Esophagus squamous epithelium (tissue), 5 donors: ENCODE results near the gene JAK3. TPM values are rescaled to one million over a fixed set of nuclear protein-coding genes. Genes with fewer than 3 reads are reported as not detected.

Experiments used
- DNase-seq: peaks from one replicate; lab custom pipeline; 2025; lab: John Stamatoyannopoulos, UW
- H3K27ac ChIP-seq, 4 donors: fragments of 200-600 bp; sonication (generic); one replicate each; pipeline ENCODE4 v1.5.1; 2016 to 2019; ENCODE audit warnings: mild to moderate bottlenecking in 1 of 4
- H3K27me3 ChIP-seq, 4 donors: fragments of 200-600 bp; sonication (generic); 1 replicate in 3 of 4; 2 replicates in 1 of 4; pipeline versions ENCODE4 v1.5.1 to v1.6.0; 2017 to 2021; ENCODE audit warnings: antibody characterized with exemption in 1 of 4
- H3K36me3 ChIP-seq, 3 donors: fragments of 200-600 bp; sonication (generic); one replicate each; pipeline ENCODE4 v1.5.1; 2016 to 2019
- H3K4me1 ChIP-seq, 3 donors: fragments of 200-600 bp; sonication (generic); one replicate each; pipeline ENCODE4 v1.5.1; 2017 to 2019
- H3K4me3 ChIP-seq, 4 donors: fragments of 200-600 bp; sonication (generic); 1 replicate in 3 of 4; 2 replicates in 1 of 4; pipeline ENCODE4 v1.5.1; 2016 to 2019; ENCODE audit warnings: mild to moderate bottlenecking in 2 of 4, moderate library complexity in 1 of 4
- H3K9me3 ChIP-seq, 3 donors: fragments of 200-600 bp; sonication (generic); one replicate each; pipeline ENCODE4 v1.5.1; 2016 to 2019
- POLR2A ChIP-seq, 4 donors: fragments of 450-650 bp; IDR thresholded peaks; one replicate each; pipeline ENCODE4 v1.6.1; 2017; ENCODE audit warnings: antibody characterized with exemption in 4 of 4, mild to moderate bottlenecking in 4 of 4, moderate library complexity in 3 of 4
- WGBS, 2 donors: methylation state at CpG; one replicate each; pipeline ENCODE4 v1.1.5; 2018; 5-methylcytosine and 5-hydroxymethylcytosine counted together
- intact Hi-C: fragments of 100-400 bp; cut with DNase I; formaldehyde crosslinking; loops from one replicate; pipeline ENCODE4 v1.15.0; 2022
- total RNA-seq, 4 donors: library from RNA; depleted of rRNA; stranded (reverse); fragments of >200 nt; gene quantifications; one replicate each; pipeline ENCODE4 v1.1.0, GENCODE V29; 2016
- TF ChIP-seq, protein P1 (sequence below), 6 experiments: fragments of 450-650 bp in 4 of 6; fragments of 200-600 bp in 2 of 6; sonication (generic) in 2 of 6; IDR thresholded peaks; one replicate each; pipeline ENCODE4 v1.5.1; 2016 to 2019; ENCODE audit warnings: antibody characterized with exemption in 6 of 6, mild to moderate bottlenecking in 4 of 6, moderate library complexity in 4 of 6
- donor health status: DM: yes; HTN: yes; CAD: no.

Gene JAK3
- total RNA-seq, 4 donors from 2014 or later = 0.87 to 6.5 (median 4.6) TPM

DNA sequence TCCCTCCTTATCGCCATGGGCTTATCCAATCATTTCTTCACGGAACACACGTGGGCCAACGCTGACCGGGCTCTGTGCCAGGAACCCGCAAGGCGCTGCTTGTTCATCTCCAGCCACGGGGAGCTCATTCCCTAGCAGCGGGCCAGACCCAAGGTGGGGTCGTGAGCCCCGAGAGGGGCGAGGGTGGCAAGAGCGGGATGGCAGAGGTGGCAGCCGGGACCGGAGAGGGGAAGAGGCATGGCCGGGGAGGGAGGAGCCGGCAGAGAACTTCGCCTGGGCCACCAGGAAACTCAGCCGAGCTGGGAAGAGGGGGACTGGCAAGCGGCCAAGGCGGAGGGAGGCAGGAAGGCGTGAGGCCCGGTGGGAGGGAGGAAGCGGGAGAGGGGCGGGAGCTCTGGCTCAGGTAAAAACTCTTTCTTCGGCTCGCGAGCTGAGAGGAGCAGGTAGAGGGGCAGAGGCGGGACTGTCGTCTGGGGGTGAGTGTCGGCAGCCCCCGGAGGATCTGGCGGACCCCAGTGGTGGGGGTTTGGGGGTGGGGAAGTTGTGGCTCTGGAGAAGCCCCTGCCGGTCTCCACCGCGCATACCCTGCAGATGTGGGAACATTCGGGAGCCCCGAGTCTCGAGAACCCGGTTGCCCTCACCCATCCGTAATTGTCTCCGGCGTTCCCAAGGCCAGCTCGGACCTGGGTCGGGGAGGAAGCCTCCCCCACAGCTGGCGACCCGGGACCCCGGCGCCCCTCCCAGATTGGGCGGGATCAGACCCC, 52.9 kb downstream of the JAK3 start, which contains the start of gene B3GNT3:
Gene B3GNT3 (plus strand): TSS at position 408 of the 764 bp plus-strand sequence. CDS start 12,670 bp downstream, outside the sequence.
- intact Hi-C loops = no loop called here
- peak within 1 kb of the TSS; percentile 20 to 55 (median 28) for H3K4me3 ChIP-seq
- H3K27me3 ChIP-seq = peaks cover 0 to 66% (median 13%) of the 10 kb centered on the region in 4 donors
- WGBS, 2 donors = 1 to 4% methylated on average over 22 to 25 of the region's 50 CpGs
- no peaks in the 10 kb centered on the region for H3K36me3 ChIP-seq
- H3K27ac ChIP-seq = peak within 1 kb of the TSS; percentile 54 to 70 (median 67)
- peaks cover 5 to 65% (median 42%) of the 10 kb centered on the region in 3 donors for H3K4me1 ChIP-seq
- TF ChIP-seq, protein P1, sequence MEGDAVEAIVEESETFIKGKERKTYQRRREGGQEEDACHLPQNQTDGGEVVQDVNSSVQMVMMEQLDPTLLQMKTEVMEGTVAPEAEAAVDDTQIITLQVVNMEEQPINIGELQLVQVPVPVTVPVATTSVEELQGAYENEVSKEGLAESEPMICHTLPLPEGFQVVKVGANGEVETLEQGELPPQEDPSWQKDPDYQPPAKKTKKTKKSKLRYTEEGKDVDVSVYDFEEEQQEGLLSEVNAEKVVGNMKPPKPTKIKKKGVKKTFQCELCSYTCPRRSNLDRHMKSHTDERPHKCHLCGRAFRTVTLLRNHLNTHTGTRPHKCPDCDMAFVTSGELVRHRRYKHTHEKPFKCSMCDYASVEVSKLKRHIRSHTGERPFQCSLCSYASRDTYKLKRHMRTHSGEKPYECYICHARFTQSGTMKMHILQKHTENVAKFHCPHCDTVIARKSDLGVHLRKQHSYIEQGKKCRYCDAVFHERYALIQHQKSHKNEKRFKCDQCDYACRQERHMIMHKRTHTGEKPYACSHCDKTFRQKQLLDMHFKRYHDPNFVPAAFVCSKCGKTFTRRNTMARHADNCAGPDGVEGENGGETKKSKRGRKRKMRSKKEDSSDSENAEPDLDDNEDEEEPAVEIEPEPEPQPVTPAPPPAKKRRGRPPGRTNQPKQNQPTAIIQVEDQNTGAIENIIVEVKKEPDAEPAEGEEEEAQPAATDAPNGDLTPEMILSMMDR (IDR thresholded peaks at IDR 0.05) = no peak
- TF ChIP-seq POLR2A (IDR thresholded peaks at IDR 0.05) = no peak
- H3K9me3 ChIP-seq = no peaks in the 10 kb centered on the region
- no peak for DNase-seq

DNA sequence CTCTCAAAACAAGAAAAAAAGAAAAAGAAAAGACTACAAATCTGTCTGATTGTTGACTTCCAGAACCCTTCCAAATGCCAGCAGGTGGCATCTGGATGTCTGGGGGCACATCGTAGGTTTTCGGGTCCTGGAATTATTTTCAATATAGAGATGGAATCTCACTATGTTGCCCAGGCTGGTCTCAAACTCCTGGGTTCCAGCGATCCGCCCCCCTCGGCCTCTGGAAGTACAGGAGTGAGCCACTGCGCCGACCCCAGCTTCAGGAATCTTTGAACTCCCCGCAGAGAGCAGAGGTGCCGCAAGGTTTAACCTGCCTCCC, 53.4 kb downstream of the JAK3 start:
- no peaks in the 10 kb centered on the region for H3K36me3 ChIP-seq
- H3K27ac ChIP-seq = peak overlapping the region in 3 of 4 donors; percentile 64 to 70 (median 70)
- intact Hi-C loops = no loop called here
- H3K4me3 ChIP-seq = peak overlapping the region in 3 of 4 donors; percentile 20 to 55 (median 36)
- no peaks in the 10 kb centered on the region for H3K9me3 ChIP-seq
- no peak for TF ChIP-seq POLR2A (IDR thresholded peaks at IDR 0.05)
- TF ChIP-seq, protein P1 (IDR thresholded peaks at IDR 0.05) = no peak
- no peak for DNase-seq
- H3K4me1 ChIP-seq = peaks cover 5 to 70% (median 42%) of the 10 kb centered on the region in 3 donors
- H3K27me3 ChIP-seq = peaks cover 0 to 62% (median 13%) of the 10 kb centered on the region in 4 donors
- 21 to 47% methylated on average over 5 to 9 of the region's 9 CpGs for whole genome bisulfite sequencing, 2 donors

DNA sequence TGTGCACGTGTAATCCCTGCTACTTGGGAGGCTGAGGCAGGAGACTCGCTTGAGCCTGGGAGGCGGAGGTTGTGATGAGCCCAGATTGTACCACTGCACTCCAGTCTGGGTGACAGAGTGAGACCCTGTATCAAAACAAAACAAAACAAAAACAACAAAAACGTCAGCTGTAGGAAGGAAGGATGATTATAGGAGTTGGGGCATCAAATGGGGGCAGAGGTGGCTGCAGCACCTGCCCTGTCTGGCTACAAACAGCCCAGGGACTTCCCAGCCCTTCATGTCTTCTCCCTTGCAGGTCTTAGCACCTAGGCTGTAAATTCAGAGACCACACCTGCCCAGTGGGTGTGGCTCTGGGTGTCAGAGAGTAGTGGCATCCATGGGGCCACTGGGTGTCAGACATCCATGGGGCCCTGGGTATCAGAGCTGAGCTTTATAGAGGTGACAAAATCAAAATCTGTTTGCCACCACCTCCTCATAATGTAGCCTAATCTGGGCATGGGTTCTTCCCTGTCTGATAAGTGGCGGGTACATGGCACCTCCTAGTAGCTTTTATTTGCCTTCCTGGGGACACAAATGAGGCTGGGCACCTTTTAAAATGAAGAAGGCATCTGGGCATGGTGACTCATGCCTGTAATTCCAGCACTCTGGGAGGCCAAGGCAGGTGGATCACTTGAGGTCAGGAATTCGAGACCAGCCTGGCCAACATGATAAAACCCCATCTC, 57.6 kb downstream of the JAK3 start:
- Histone ChIP-seq H3K36me3 (no peaks in the 10 kb centered on the region), H3K9me3 (no peaks in the 10 kb centered on the region), H3K27me3 (peaks cover 0 to 28% (median 7%) of the 10 kb centered on the region in 4 donors), H3K27ac (peak overlapping the region; percentile 39 to 82 (median 52)), H3K4me3 (no peak overlapping the region), H3K4me1 (peaks cover 5 to 42% (median 21%) of the 10 kb centered on the region in 3 donors)
- TF ChIP-seq, protein P1 (IDR thresholded peaks at IDR 0.05) = no peak
- TF ChIP-seq POLR2A (IDR thresholded peaks at IDR 0.05) = no peak
- no peak for DNase-seq
- 64 to 69% methylated on average over 5 of the region's 6 CpGs for WGBS, 2 donors
- intact Hi-C loops = no loop called here

DNA sequence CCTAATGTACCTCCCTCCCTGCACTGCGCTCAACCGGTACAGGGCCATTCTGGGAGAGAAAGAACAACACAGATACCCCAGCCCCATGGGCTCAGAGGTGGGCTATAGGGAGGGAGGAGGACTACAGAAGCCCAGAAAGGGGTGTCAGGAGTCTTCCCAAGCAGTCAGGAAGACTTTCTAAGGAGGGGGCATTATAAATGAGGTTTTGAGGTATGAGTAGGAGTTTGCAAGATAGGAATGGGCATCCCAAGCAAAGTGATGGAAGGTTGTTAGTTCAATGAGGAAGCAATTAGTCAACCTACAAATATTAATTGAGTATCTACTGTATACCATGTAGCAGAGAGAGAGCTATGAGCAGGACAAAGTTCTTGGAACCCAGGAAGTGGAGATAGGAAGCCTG, 59.1 kb downstream of the JAK3 start:
- no peak for TF ChIP-seq POLR2A (IDR thresholded peaks at IDR 0.05)
- intact Hi-C loops = no loop called here
- DNase-seq = no peak

DNA sequence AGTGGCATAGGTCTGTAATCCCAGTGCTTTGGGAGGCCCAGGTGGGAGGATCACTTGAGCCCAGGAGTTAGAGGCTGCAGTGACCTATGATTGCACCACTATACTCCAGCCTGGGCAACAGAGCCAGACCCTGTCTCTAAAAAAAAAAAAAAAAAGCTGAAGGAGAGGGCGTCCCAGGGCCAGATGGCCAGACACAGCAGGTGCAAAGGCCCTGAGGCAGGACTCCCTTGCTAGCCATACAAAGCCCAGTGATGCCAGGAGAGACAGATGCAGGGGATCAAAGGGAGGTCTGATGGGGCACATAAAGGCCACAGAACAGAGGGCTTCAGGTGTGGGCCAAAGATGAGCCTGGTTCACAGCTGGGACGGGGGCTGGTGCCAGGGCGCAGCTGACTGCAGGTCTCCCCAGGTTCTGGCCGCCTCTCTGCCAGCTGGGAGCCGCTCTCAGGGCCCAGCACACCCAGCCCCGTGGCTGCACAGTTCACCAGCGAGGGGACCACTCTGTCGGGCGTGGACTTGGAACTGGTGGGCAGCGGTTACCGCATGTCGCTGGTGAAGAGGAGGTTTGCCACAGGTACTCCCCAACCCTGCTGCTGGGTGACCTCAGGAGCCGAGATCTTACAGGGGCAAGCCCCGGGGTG, 60.4 kb downstream of the JAK3 start:
- no peak for DNase-seq
- TF ChIP-seq POLR2A (IDR thresholded peaks at IDR 0.05) = no peak
- TF ChIP-seq, protein P1 (IDR thresholded peaks at IDR 0.05) = no peak
- WGBS, 2 donors = 98 to 100% methylated on average over 1 to 5 of the region's 14 CpGs

More for the DNA sequence above, 59.1 kb downstream of the JAK3 start:
- WGBS, 2 donors = 100% methylated on average over 2 of the region's 2 CpGs; no CpG with 5 or more reads in 1 of the 2 donors
- peaks cover 5 to 31% (median 14%) of the 10 kb centered on the region in 3 donors for H3K4me1 ChIP-seq
- peak overlapping the region in 1 of 4 donors; percentile 4 for H3K27ac ChIP-seq
- H3K27me3 ChIP-seq = peaks cover 0 to 17% (median 0%) of the 10 kb centered on the region in 4 donors
- H3K9me3 ChIP-seq = no peaks in the 10 kb centered on the region
- H3K4me3 ChIP-seq = no peak overlapping the region
- H3K36me3 ChIP-seq = no peaks in the 10 kb centered on the region

More for the DNA sequence above, 60.4 kb downstream of the JAK3 start:
- H3K4me3 ChIP-seq = no peak overlapping the region
- intact Hi-C loops = no loop called here
- no peaks in the 10 kb centered on the region for H3K9me3 ChIP-seq
- H3K27ac ChIP-seq = no peak overlapping the region
- no peaks in the 10 kb centered on the region for H3K36me3 ChIP-seq
- H3K27me3 ChIP-seq = peaks cover 0 to 21% (median 0%) of the 10 kb centered on the region in 4 donors
- H3K4me1 ChIP-seq = peaks cover 5 to 31% (median 14%) of the 10 kb centered on the region in 3 donors
